Heart right ventricle (tissue), 16 donors: ENCODE data around the gene JUP. TPM values are rescaled to one million over a fixed set of nuclear protein-coding genes. Genes with fewer than 3 reads are reported as not detected.

ENCODE experiments used
- ATAC-seq, 8 donors: fragments of 200-7000 bp; cut with Tn5 transposase; one replicate each; pipeline ENCODE4 v1.9.1; 2020; ENCODE audit warnings: mild to moderate bottlenecking in 8 of 8, moderate library complexity in 8 of 8, moderate number of reproducible peaks in 1 of 8
- DNase-seq, 2 donors: peaks; one replicate each; pipeline ENCODE4 v3.0.0-alpha.2; 2020
- H3K27ac ChIP-seq, 10 donors: fragments of 200-600 bp; sonication (generic) in 2 of 10; one replicate each; pipeline versions ENCODE4 v1.5.0 to v1.8.0; 2020 to 2022; ENCODE audit warnings: mild to moderate bottlenecking in 3 of 10
- H3K27me3 ChIP-seq, 7 donors: fragments of 200-600 bp; one replicate each; pipeline ENCODE4 v1.8.0; 2021 to 2022; ENCODE audit warnings: mild to moderate bottlenecking in 2 of 7
- H3K36me3 ChIP-seq, 9 donors: fragments of 200-600 bp; sonication (generic) in 1 of 9; one replicate each; pipeline versions ENCODE4 v1.5.0 to v1.8.0; 2020 to 2022; ENCODE audit warnings: mild to moderate bottlenecking in 2 of 9
- H3K4me1 ChIP-seq, 9 donors: fragments of 200-600 bp; sonication (generic) in 1 of 9; one replicate each; pipeline versions ENCODE4 v1.5.0 to v1.8.0; 2020 to 2022; ENCODE audit warnings: mild to moderate bottlenecking in 4 of 9
- H3K4me3 ChIP-seq, 10 donors: fragments of 200-600 bp; sonication (generic) in 2 of 10; one replicate each; pipeline versions ENCODE4 v1.5.0 to v1.8.0; 2020 to 2022; ENCODE audit warnings: mild to moderate bottlenecking in 7 of 10, moderate library complexity in 2 of 10
- H3K9me3 ChIP-seq, 11 donors: fragments of 200-600 bp in 10 of 11; sonication (generic) in 2 of 11; one replicate each; pipeline versions ENCODE4 v1.5.0 to v1.8.0; 2013 to 2022; ENCODE audit warnings: mild to moderate bottlenecking in 2 of 11, control low read depth in 1 of 11, moderate library complexity in 1 of 11
- whole genome bisulfite sequencing, 2 donors: extraction: QIAGEN DNeasy Blood & Tissue Kit; methylation state at CpG; one replicate each; pipeline ENCODE4 v1.1.7; 2013; ENCODE audit warnings: inconsistent platforms in 1 of 2; 5-methylcytosine and 5-hydroxymethylcytosine counted together
- intact Hi-C, 10 donors: fragments of 100-400 bp; cut with DNase I; formaldehyde crosslinking; loops; one replicate each; pipeline versions ENCODE4 v1.11.1 to v1.14.2; 2022
- polyA plus RNA-seq, 2 donors: library from polyadenylated mRNA; stranded (reverse); fragments of 200-250 nt; gene quantifications; one replicate each; pipeline ENCODE4 v1.2.3, GENCODE V29; 2013
- total RNA-seq, 10 donors: library from RNA; stranded (reverse); fragmentation: NEBNext Ultra II Directional in 3 of 10; extraction: Animal tissue kit (Norgen Biotek cat#: 25700) in 3 of 10; gene quantifications; one replicate each; pipeline versions ENCODE4 v1.2.1 to v1.2.4, GENCODE V29; 2021 to 2023
- TF ChIP-seq, protein P1 (sequence below), 9 donors: fragments of 200-600 bp; sonication (generic) in 2 of 9; IDR thresholded peaks; one replicate each; pipeline versions ENCODE4 v1.5.0 to v1.8.0; 2021 to 2022; ENCODE audit warnings: antibody characterized with exemption in 9 of 9, mild to moderate bottlenecking in 5 of 9, moderate library complexity in 1 of 9
- donor health status: Arrhythmogenic right ventricular cardiomyopathy.
- donor health status: ischemic (EF 13 %, LVEDD 7.1; RV severe dilation, severe dysfunction).
- donor health status: healthy with polysubstance abuse.
- donor health status: DM: no; HTN: yes; CAD: no.
- donor health status: DM: no; HTN: no; CAD: no.
- donor health status: ischemic (EF 25% LVEDD 6.9; RV normal size, moderate dysfunction).
- donor health status: ischemic (EF 25% LVEDD 5.7; RV mildly dilated, moderate dysfunction).
- donor health status: healthy.
- donor health status: DM: yes; HTN: yes; CAD: no.
- donor health status: Ischemic cardiomyopathy.
- donor health status: ischemic (EF 35%, LVEDD 5.7; RV mildly dilated, moderate dysfunction).
- donor health status: nonischemic (EF 11% LVEDD 7.7; RV severe dilation, severe dysfunction).
- donor health status: DM: yes; HTN: yes; CAD: no.
- donor health status: PGD.
- donor health status: ischemic (EF 29% LVEDD 5.4; RV normal size, mild dysfunction).
- donor health status: nonischemic (EF 23%, LVEDD 6.1; RV moderate dilation, normal function).

The JUP gene
- total and polyA plus RNA-seq, 12 donors = 80.2 to 217 (median 154) TPM

DNA sequence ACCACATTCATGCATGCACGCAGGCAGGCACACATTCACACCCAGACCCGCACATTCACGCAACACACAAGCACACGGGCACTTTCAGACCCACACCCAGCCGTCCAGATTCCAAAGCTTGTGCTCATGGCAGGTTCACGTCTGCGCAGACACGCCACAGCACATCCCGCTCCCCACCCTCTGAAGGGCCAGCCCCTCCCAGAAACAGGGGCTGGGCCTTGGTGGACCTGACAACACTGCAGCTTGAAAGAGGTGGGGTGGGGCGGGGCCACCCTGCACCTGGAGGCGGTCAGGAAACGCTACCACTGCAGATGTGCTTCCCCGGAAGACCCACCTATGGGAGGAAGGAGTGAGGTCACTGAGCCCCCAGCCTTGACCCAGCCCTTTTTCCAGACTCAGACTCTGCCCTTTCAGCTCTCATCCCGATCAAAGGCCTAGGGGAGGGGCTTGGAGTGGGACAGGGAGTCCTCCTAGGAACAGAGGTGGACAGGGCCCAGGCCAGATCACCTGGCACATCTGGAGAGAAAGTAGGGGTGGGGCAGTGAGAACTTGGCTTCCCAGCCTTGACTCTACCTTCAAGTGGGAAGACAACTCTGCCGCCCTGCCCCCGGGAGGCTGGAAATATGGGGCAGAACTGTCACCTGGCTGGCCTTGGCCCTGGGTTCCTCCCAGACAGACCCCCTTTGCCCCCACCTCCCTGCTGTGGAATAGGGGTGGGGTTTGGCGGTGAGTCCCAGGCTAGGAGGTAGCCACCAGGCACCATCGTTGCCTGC is 14.3 kb upstream of the JUP start:
- Histone ChIP-seq H3K4me1 (peaks cover 2 to 17% (median 11%) of the 10 kb centered on the region in 9 donors), H3K27ac (peak overlapping the region in 2 of 10 donors; percentile 41 to 54)
- peak in 7 of 8 donors; percentile 26 to 54 (median 34) for ATAC-seq

DNA sequence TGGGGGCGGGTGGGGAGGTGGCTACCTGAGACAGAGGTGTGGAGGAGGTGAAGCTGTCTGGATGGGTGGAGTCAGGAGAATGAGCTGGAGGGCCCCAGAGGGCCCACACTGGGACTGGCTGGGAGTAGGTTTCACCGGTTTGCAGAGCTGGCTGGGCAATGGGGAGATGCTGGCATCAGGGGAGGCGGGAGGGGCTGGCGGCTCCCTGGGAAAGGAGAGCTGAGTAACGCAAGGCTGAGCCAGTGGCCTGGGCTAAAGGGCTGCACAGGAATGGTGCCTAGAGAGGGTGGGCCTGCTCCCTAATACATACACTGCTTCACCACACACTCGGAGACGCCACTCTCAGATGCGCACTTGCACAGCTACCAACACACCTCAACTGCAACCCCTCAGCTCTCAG is 12.9 kb upstream of the JUP start:
- Histone ChIP-seq H3K9me3 (no peaks in the 10 kb centered on the region), H3K36me3 (peaks cover 0 to 6% (median 0%) of the 10 kb centered on the region in 9 donors), H3K27me3 (no peaks in the 10 kb centered on the region), H3K4me1 (peaks cover 2 to 23% (median 15%) of the 10 kb centered on the region in 9 donors), H3K27ac (no peak overlapping the region), H3K4me3 (no peak overlapping the region)
- intact Hi-C loops = no loop called here
- ATAC-seq (no peak), DNase-seq (no peak)
- TF ChIP-seq, protein P1, sequence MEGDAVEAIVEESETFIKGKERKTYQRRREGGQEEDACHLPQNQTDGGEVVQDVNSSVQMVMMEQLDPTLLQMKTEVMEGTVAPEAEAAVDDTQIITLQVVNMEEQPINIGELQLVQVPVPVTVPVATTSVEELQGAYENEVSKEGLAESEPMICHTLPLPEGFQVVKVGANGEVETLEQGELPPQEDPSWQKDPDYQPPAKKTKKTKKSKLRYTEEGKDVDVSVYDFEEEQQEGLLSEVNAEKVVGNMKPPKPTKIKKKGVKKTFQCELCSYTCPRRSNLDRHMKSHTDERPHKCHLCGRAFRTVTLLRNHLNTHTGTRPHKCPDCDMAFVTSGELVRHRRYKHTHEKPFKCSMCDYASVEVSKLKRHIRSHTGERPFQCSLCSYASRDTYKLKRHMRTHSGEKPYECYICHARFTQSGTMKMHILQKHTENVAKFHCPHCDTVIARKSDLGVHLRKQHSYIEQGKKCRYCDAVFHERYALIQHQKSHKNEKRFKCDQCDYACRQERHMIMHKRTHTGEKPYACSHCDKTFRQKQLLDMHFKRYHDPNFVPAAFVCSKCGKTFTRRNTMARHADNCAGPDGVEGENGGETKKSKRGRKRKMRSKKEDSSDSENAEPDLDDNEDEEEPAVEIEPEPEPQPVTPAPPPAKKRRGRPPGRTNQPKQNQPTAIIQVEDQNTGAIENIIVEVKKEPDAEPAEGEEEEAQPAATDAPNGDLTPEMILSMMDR (IDR thresholded peaks at IDR 0.05) = no peak
- WGBS, 2 donors = 92 to 94% methylated on average over 8 of the region's 8 CpGs

More for the DNA sequence above, 14.3 kb upstream of the JUP start:
- intact Hi-C loops = loop anchor here (1.0 to 2.0 kb wide), 3 partner anchors 27 to 62 kb away; no protein-coding TSS in a partner anchor
- DNase-seq = no peak
- H3K9me3 ChIP-seq = no peaks in the 10 kb centered on the region
- TF ChIP-seq, protein P1 (IDR thresholded peaks at IDR 0.05) = no peak
- H3K36me3 ChIP-seq = peaks cover 0 to 6% (median 0%) of the 10 kb centered on the region in 9 donors
- peak overlapping the region in 2 of 10 donors; percentile 26 to 31 for H3K4me3 ChIP-seq
- H3K27me3 ChIP-seq = no peaks in the 10 kb centered on the region
- WGBS, 2 donors = 56 to 66% methylated on average over 18 of the region's 18 CpGs

DNA sequence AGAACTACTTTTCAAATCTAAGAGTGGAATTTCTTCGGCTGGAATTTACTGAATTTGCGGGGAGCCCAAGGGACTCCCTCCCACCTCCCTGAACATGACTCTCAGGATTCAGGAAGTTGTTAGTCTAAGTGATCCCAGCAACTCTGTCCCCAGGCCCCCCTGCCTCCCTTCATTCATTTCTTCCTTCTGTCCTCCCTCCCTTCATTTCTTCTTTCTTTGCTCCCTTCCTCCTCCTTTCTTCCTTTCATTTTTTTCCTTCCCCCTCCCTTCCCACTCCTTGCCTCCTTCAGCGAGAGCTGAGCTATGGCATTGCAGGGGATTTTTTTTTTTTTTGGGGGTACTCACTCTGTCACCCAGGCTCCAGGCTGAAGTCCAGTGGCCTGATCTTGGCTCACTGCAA is 10.9 kb upstream of the JUP start:
- 81 to 89% methylated on average over 3 of the region's 3 CpGs for WGBS, 2 donors
- ATAC-seq = no peak
- H3K4me3 ChIP-seq = no peak overlapping the region
- TF ChIP-seq, protein P1 (IDR thresholded peaks at IDR 0.05) = no peak
- no peak overlapping the region for H3K27ac ChIP-seq
- no peaks in the 10 kb centered on the region for H3K9me3 ChIP-seq
- DNase-seq = no peak
- peaks cover 0 to 2% (median 0%) of the 10 kb centered on the region in 9 donors for H3K36me3 ChIP-seq
- intact Hi-C loops = no loop called here
- H3K4me1 ChIP-seq = peaks cover 10 to 43% (median 35%) of the 10 kb centered on the region in 9 donors
- no peaks in the 10 kb centered on the region for H3K27me3 ChIP-seq

DNA sequence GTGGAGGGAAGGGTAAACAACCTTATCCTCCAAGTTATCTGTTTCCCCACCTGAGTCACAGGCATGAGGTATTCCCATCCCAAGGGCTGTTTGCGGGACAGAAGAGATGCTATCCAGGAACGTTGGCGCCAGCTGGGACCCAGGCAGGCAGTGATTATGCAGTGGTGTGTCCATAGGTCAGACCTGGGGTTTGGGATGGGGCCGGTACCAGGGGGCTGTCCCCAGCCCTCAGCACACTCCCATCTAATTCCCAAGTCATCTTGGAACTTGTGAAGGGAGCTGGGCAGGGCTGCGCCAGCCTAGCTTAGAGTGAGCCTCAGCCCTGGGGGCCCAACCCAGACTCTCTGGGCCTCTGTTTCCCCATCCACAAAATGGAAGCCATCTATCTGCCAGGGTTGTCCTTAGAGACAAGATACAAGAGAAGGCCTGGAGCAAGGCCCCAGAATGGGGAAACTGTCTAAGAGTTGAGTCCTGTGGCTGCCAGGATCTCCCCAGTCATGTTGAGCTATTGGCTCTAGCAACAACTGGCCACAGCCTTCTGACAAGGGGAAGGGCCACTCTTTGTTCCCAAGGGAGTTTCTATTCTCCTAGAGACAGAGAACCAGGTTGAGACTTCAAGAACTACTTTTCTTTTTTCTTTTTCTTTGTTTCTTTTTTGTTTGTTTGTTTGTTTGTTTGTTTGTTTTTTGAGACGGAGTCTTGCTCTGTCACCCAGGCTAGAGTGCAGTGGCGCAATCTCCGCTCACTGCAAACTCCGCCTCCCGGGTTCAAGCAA is 9.8 kb upstream of the JUP start:
- TF ChIP-seq, protein P1 (IDR thresholded peaks at IDR 0.05) = no peak

More for the DNA sequence above, 9.8 kb upstream of the JUP start:
- Histone ChIP-seq H3K27me3 (no peaks in the 10 kb centered on the region), H3K9me3 (no peaks in the 10 kb centered on the region), H3K4me1 (peaks cover 16 to 49% (median 39%) of the 10 kb centered on the region in 9 donors), H3K36me3 (no peaks in the 10 kb centered on the region), H3K27ac (no peak overlapping the region), H3K4me3 (no peak overlapping the region)
- DNase-seq (no peak), ATAC-seq (no peak)
- 92 to 95% methylated on average over 10 of the region's 10 CpGs for WGBS, 2 donors
- intact Hi-C loops = no loop called here
